Bone marrow (tissue), 2 donors: ENCODE measurements around the gene GPC6.
"Not testable (repeated sequence)": the region's sequence is repeated elsewhere in the genome, so short reads cannot be mapped to it uniquely, and the experiment has no call there.

ENCODE experiments used
- DNase-seq, 2 donors: peaks; one replicate each; lab custom pipeline; 2025; lab: John Stamatoyannopoulos, UW

Gene GPC6

DNA sequence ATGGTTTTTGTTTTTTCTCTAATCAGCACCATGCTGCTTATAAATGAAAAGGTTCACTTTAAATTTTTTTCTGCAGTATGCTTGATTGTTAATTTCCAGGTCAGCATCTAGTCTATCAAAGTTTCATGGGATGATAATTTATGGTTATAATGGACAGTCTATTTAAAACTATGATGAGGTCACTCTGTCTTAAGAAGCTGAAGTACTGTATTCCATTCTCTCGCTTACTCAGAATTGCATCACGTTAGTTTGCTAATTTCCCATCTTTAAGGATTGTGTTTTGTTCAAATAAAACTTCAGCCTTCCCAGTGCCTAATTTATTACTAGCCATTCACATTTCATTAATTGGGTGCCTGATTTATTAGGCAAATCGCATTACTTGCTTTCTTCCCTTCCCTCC is 94.3 kb downstream of the GPC6 start:
- no peak for DNase-seq

DNA sequence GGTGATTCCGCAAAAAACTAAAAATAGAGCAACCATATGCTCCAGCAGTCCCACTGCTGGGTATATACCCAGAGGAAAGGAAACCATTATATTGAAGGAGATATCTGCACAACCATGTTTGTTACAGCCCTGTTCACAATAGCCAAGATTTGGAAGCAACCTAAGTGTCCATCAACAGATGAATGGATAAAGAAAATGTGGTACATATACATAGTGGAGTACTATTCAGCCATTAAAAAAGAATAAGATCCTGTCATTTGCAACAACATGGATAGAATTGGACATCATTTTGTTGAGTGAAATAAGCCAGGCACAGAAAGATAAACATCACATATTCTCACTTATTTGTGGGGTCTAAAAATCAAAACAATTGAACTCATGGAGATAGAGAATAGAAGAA is 97.3 kb downstream of the GPC6 start:
- not testable (repeated sequence) for DNase-seq

DNA sequence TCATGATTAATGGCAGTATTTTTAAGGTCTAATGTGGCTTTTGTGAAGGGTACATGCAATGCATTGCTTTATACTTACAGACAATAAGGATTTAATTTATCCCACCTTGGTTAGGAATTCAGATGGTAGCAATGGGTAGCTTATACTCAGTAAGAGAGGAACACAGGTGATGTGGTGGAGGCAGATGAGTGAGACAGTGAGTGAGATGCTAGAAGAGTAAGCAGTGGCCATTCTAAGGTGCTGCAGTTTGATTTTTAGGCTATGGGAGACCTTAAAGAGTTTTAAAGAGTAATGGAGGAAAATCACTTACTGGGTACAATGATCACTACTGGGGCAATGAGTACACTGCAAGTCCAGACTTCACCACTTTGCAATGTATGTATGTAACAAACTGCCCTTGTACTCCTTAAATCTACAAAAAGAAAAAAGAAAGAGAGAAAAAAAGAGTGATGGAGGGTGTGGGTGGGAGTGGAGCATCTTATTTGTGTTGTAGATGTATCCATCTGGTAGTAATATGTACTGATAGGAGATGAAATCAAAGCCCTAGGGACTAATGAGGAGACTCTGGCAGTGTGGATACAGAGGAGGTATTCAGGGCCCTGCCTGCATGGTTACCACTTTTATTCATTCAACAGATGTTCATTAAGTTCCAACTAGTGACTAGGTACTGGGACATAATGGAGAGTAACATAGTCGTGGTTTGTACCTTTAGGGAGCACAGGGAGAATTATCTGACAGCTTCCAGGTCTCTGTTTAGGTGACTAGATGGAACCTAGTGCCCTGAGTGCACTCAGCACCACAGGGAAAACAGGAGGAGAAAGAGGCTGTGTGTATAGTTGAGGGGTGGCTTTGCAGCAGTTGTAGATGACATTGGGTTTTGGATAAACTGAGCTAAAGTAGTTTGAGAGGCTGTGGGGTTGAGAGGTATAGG is 99.0 kb downstream of the GPC6 start:
- no peak for DNase-seq

DNA sequence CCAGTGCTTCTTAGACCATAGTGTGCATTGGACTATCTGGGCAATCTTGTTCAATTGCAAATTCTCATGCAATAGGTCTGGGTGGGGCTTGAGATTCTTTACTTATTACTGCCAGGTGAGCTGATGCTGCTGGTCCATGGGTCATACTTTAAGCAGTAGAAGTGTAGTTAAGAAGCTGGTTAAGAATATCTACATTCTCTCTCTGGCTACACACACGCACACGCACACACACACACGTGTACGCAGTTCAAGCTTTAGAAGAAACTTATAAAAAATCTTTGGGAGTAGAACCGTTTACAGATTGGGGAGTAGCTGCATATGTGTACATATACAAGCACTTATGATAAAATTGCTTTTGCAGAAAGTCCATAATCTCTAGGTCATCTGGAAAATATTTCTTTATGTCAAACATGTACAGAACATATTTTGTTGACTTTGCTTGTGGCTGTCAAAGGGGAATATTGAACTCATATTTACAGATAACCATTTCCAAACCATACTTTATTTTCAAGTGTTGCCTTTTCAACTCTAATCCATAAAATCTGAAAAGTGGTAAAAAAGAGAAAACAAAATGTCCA is 99.7 kb downstream of the GPC6 start:
- no peak for DNase-seq

DNA sequence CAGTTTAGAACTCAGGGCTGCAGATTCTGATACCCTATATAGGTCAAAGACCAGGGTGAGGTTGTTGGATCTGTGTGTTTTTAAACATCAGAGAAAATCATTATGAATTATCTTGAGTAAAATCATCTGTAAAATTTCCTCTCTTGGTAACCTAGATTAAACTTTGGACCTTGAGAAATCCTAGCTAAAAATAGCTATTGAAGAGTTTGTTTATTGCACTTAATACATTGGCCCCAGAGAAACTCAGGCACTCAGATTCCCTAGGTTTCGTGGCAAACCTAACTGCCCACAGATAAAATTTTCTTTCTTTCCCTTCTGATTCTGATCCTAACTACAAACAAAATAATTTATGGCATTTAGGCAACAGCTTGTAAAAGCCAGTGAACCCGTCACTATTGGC is 102.3 kb downstream of the GPC6 start:
- no peak for DNase-seq

DNA sequence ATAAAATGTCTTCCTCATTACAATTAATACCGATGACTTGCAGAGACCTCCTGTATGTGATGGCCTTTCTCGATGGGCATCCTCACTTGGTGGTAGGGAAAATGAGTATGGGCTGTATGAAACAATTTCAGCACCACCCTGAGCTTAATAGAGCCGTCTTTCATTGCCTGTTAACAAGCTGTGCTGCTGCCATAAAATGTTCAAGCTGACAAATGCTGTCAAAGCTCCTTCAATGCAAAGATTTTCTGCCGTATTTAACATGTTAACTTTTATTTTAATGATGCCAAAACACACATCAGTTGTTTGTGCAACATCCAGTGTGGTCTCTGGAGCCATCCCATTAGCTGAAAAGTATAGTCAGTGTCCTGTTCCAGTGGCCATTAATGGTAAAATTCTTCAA is 110.1 kb downstream of the GPC6 start:
- DNase-seq = no peak

DNA sequence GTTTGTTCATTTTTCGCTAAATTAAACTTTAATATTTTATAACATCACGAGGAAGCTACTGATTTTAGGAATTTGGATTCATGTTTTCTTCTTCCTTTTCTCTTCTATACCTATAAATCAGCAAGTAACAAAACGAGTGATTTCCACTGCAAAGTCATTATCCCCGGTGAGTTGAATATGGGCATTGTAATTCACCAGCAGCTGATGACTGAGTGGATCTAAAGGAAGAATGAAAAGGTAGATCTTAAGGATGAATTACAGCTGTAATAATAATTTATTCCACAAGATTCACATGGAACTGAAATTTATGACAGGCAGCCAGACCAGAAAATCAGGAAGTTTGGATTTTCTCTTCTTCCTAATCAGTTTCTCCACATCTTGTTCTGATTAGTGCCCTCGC is 111.4 kb downstream of the GPC6 start:
- no peak for DNase-seq

DNA sequence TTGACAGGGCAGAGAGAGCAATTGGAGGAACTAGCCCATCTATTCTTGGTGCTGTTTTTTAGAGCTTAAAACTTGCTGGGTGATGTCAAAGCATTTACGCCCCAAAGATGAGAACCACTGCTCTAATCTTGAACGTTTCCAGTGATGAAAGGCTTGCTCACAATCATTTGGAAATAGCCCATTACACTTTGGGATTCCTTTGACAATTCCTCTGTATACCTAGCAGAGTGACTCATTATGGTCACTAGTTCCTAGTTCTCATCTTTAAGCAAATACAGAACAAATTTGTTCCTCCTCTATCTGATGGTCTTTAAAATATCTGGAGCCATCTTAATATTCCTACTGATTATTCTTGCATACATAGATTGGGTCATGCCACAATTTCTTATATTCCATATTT is 112.3 kb downstream of the GPC6 start:
- no peak for DNase-seq

DNA sequence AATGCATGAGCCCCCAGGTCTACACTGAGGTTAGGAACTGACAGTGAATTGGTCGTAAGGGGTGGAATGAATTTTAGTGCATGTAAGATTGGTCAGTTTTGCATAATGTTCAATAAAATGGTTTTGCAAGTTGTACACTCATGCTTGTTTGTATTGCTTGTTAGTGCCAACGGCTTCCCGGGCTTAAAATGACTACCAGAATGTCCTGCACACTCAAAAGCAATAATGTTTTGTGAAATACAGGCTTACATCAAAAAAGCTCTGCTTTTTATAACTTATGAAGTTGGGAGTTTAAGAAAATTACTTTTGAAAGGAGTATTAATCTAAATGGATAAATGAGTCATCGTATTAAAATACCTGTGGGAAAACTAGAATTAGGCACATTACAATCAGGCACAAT is 112.9 kb downstream of the GPC6 start:
- no peak for DNase-seq

DNA sequence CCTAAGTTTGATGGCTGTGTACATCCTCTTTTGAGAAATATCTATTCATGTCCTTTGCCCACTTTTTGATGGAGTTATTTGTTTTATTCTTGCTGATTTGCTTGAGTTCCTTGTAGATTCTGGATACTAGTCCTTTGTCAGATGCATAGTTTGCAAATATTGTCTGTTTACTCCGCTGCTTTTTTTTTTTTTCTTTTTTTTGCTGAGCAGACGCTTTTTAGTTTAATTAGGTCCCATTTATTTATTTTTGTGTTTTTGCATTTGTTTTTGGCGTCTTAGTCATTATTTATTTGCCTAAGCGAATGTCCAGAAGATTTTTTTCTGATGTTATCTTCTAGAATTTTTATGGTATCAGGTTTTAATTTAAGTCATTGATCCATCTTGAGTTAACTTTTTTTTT is 114.9 kb downstream of the GPC6 start:
- DNase-seq = no peak

DNA sequence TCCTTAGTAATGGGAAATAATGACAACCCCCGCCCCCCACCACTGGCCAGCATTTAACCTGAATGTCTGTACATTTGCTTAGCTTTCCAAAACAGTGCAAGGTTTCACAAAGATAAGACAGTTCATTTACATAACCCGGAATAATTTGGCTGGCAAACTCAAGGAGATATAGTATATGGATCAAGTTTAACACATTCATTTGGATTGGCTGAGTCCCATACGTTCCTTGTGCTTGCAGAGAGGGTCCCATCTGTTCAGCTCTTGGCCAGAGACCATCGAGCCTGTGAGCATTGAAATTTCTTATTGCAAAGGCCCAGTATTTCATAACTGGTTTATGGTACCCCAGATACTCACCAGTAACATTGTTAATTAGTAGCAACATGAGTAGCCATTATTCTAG is 116.5 kb downstream of the GPC6 start:
- DNase-seq = no peak

DNA sequence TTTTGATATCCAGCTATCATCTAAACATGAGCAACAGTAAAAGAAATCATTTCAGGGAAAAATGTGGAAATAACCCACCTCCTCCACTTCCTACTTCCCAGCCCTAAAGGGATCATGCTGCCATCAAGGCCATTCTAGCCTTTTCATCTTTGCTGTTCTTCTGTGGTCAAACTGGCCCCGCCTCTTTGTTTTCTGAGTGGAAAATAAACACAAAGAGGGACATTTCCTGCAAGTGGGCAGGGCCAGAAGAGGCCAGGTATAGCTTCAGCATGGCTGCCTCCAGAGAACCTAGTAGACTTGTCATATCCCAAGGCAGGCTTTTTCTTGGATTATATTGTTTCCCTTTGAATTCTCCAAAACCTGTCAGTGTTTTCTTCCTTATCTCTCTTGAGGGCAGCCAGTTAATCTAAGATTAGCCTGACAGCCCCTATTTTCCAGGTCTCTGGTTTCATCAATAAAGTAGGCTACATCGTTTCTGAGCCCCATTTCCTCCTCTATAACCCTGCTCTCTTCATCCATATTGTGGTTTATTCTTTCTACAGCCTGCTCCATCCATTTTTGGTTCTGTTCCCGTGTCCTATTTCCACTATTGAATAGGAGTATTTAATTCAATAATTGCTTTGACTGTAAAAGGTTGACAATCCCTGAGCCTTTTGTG is 117.6 kb downstream of the GPC6 start:
- no peak for DNase-seq

DNA sequence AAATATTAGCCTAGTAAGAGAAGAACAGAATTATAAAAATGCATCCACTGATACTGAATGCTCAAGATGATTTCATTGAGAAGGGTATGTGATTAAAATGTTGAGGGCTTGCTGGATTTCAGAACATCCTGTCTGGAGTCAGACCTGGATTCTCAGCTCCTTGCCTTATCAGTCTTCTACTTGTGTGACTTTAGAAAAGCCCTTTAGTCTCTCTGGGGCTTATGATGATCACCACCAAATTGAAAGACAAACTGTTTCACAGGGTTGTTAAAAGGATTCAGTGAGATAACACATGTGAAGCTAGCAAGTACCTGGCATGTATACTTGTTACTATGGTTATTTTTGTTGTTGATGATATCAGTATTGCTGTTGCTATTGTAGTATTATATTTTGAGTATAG is 118.4 kb downstream of the GPC6 start:
- DNase-seq = no peak

DNA sequence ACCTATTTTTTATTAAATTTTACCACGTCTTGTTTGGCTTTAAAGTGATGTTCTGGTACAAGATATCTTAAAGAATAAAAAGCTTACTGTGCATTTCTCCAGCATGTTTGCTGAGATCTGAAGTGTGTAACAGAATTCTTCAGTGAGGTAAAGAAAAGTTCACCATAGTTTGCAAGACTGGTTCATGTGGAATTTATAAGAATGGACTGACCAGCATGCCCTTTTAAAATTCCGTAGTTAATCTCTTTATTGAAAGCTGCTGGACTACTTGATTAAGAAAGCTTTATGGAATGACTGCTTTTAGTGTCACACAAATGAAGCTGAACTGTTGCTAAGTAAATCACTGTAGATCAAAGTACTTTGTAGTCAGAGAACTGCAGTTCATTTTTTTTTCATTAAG is 119.2 kb downstream of the GPC6 start:
- DNase-seq = no peak

DNA sequence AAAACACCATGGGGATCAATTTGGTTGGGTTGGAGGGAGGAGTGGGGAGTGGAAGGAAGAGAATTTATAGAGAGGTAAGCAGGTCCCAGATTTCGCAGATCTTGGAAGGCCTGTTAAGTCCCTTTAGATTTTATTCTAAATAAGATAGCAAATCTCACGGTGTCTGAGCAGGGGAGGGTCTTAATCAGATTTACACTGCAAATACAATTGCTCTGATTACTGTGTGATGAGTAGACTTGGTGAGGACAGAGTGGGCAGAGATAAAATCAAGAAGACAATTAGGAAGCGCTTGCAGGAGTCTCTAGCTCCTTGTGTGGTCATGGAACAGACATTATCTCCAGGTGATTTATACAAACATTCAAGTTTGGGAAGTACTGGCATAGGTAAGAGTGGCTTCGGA is 126.0 kb downstream of the GPC6 start:
- DNase-seq = no peak

DNA sequence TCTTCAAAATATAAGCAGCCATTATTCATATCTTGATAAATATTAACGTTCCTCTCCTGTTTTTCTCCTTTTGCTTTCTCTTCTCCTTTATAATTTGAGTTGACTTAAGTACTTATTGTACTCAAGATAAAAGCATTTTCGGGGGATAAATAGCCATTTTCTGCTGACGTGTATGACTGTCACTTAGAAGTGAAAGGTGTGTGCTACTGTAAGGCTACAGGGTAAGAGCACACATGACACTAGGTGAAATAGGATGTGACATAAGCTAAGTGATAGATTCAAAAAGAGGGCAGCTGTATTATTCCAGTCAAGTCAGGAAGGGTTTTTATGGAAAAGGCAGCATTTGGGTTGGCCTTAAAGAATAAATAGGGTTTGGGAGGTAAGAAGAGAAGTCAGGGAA is 128.5 kb downstream of the GPC6 start:
- no peak for DNase-seq

DNA sequence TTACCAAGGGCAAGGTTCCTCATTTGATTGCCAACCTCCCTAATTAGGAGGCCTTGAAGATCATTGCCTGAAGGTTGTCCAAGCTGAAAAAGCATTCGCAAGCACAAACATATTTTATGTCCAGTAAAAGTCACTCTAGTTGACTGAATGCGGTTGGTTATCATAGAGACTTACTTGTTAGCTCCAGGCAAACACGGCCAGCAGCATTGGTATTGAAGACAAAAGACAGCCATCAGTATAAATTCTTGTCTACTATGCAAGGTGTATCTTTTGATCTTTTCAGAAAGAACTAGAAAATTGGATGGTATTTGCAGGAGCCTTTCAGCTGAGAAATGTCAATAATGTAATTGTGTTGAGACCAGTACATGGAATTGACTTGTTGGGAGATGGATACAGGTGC is 129.9 kb downstream of the GPC6 start:
- DNase-seq = no peak

DNA sequence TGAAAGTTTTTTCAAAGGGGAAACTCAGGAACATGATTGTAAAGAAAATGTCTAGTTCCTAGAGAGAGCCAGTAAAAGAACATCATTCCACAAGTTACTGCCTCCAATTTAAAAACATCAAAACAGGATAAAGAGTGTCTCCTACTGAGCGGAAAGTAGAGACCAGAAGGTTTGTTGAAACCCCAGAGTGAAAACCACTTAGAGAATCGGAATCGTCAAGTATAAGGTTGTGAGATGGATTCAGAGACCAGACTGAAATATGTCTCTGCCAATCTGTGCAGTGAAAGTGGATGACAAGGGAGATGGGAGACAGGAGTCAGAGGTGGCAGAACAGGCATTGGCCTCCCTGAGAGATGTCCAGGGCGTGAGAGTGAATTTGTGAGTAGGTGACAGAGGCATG is 133.4 kb downstream of the GPC6 start:
- DNase-seq = no peak

DNA sequence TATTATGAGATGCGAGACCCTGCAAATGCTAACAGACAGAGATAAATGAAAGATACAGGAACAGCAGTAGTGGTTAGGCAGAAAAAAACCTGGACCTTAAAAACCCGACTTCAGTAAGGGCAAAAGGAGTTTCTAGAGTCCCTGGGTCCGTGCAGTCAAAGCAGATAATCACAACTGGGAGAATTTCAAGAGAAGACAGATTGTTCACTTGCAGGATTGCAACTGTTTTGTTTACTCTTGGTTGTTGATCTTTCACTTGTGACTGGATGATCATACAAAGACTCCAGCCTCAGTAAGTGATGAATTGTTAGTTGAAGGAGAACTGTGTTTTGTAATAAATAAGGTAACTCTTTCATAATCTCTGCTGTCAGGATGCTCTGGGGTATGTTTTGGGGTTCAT is 135.1 kb downstream of the GPC6 start:
- DNase-seq = no peak

DNA sequence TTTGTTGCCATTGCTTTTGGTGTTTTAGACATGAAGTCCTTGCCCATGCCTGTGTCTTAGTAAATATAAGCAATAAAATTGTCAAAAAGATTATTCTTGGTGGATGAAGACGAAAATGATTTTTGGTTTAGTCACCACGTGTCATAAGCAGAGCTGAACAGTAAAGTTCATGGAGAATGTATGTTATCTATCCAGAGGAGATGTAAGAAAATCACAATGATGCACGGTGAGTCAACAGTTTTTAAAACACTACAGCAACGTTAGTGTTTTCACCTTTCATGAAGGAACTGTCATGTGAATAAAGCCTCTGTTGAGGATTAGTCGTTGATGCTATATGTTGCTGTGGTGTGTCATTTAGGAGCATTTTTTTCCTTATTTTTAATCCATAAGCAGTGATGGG is 137.6 kb downstream of the GPC6 start:
- no peak for DNase-seq

DNA sequence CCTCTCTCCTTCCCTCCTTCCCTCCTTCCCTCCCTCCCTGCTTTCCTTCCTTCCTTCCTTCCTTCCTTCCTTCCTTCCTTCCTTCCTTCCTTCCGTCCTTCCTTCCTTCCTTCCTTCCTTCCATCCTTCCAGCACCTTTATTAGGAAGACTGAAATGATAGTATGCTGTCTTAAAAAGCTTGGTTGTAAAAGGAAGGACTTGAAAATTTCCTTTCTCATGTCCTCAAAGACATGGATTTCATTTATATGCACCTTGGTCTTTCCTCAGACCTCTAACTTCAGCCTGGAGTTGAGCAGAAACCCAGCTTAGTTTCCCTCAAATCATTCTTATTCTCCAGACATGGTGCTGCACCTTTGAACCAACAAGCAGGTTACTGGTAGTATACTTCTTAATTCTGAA is 141.7 kb downstream of the GPC6 start:
- DNase-seq = no peak

DNA sequence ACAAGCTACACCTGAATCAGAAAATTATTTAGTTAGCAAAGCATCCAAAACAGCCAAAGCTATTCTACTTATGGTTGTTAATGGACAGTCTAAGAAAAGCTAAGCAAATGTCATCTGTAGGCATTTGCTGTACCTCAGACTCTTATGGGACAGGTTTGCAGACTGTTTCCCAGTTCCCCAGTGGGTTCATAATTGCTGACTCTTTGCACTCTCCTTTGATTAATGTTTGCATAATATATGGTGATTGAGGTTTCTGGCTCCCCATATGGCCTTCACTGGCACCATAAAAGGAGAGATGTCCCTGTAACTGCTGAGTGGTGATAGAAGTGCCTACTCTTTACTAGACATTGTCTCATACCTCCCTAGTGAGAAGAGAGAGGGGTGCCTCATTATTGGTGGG is 142.1 kb downstream of the GPC6 start:
- DNase-seq = no peak

DNA sequence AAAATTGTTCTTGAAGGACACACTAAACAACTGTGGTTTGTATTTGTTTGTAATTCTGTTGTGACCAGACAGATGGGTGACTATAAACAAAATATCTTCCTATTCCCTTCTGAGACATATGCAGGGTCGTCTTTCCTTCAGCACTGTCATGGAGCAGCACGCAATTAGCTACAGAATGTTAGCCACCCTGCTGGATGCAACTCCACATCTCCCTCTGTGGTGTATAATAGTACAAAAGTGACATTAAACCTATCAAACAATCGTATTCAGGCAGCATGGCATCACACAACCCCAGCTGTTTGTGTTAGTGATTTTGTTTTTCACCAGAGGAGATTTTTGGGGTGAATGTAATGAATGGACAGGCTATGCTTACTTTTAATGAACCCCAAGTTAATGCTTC is 146.2 kb downstream of the GPC6 start:
- DNase-seq = no peak
